NK-92 (cell line): Measurements from ENCODE around the gene POTEH.
"Not testable (repeated sequence)": the region's sequence is repeated elsewhere in the genome, so short reads cannot be mapped to it uniquely, and the experiment has no call there.

Experiments
- DNase-seq: peaks from one replicate; lab custom pipeline; 2025; ENCODE audit not compliant: unreplicated experiment; lab: John Stamatoyannopoulos, UW

The POTEH gene

DNA sequence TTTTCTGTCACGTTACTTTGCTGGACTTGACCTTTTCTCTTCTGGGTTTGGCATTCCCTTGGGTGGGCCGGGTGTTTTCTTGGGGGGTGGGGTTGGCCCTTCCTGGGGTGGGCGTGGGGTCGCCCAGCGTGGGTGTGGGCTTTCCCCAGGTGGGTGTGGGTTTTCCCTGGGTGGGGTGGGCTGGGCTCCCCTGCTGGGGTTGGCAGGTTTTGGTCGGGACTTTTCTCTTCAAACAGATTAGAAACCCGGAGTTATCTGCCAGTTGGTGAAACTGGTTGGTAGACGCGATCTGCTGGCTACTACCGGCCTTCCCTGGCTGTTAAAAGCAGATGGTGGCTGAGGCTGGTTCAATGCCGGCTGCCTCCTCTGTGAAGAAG lies at the start of gene POTEH:
Gene POTEH (plus strand): TSS at position 278 of the 377 bp plus-strand sequence. CDS start 52 bp downstream, at position 330.
- DNase-seq = not testable (repeated sequence)

DNA sequence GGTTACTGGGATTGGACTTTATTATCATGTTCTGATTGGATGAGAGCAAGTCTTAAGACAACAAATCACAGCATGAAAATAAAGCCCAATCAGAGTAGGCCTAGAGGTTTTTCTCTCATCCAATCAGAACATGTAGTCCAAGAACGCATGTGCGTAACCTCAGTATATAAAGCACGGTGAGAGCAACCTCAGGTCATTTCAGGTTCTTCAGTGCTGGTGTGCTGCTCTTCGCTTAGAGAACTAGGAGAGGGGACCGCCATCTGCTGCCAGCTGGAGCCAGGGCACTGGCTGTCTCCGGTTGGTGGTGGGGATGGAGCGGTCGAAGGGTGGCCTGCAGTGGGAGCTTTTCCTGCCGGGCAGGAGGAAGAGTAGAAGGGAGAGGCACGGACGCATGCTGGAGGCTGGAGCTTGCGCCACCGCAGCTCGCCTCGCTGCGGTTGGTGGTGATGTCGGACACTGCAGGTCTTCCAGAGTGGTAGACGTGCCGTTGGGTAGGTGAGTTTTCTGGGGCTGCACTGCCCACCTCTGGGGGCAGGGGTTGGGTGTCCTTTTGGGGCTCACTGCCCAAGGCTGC lies 47.5 kb upstream of the POTEH start:
- not testable (repeated sequence) for DNase-seq

DNA sequence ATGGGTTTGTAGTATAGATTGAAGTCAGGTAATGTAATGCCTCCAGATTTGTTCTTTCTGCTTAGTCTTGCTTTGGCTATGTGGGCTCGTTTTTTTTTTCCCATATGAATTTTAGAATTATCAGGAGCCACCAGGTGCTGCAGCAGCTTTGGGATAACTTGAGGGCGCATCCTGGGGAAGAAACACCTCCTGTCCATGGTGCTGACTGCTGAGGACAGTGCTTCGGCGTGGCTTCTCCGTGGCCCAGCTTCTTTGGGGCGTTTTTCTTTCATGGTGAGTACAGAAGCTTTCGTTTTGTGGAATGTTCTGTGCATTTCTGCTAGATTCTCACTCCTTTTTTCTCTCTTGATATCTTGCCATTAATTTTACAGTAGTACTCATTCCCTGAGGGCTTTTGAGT lies 37.9 kb upstream of the POTEH start:
- not testable (repeated sequence) for DNase-seq

DNA sequence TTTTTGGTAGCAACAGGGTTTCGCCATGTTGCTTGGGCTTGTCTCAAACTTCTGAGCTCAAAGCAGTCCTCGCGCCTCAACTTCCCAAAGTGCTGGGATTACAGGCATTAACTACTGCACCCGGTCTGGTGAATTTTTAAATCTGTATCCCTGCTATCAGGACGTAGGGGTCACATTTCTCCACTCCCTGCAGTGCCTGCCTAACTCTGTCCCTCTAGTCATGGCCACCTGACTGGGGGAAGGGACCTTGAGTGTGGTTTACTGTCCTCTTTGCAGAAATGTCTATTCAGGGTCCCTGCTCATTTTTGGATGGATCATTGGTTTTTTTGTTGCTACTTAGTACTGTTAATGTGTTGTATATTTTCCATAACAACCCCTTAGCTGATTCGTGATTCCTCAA lies 37.1 kb upstream of the POTEH start:
- not testable (repeated sequence) for DNase-seq

DNA sequence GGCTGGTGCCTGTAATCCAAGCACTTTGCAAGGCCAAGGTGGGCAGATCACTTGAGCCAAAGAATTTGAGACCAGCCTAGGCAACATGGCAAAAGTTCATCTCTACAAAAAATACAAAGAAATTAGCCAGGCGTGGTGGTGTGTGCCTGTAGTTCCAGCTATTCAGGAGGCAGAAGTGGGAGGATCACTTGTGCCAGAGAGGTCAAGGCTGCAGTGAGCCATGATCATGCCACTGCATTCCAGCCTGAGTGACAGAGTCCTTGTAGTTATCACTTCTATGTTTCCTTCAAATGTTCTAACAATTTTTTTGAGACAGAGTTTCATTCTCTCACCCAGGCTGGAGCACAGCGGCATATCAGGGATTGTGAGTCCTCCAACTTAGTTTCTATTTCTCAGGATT lies 36.6 kb upstream of the POTEH start:
- DNase-seq = not testable (repeated sequence)

DNA sequence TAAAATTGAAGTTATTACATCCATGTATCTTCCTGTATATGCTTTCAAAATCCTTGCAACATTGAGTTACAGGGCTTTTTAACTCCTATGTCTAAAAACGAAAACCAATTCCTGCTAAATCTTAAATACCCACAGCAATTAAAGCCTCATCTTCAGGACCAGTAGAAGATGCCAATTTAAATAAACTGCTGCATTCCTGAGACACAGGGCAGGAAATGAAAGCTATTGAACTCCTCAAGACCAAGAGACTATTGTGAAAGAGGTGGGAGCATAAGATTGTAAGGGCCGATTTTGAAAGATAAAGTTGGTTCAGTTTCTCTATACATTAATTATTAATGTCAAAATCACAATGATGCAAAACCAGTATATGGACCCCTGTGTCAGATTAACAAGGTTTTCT lies 28.7 kb upstream of the POTEH start:
- not testable (repeated sequence) for DNase-seq

DNA sequence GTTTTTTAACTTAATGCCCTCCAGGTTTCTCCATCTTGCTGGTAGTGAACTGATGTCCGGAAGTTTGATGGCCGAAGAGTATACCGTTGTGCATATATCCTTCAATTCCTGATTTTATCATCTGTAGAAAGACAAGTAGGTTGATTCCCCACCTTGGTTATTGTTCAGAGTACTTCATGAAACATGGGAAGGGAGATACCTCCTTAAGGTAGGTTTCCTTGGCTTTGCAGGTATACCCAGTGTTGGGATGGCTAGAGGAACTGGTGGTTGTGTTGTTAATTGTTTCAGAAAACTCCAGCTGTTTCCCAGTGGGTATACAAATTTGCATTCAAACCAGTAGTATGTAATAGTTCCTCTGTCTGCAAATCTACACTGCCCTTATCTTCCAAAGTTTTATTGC lies 25.1 kb upstream of the POTEH start:
- DNase-seq = not testable (repeated sequence)

DNA sequence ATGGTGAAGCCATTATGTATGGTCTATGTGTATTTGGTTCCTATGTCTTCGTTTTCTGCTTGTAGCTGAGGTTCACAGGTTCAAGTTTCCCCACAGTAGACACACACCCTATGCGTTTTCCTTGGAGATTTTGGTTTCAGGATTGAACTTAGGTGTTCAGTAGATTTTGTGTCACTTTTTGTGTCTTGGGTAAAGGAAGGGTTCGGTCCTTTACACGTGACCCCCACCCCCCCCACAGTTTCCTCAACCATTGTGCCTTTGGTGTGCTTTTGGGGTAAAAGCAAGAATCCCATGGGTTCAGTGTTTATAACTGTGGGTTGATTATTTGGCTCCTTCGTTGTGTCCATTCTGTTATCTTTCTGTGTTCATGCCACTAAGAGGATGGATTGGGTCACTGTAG lies 24.3 kb upstream of the POTEH start:
- DNase-seq = not testable (repeated sequence)

DNA sequence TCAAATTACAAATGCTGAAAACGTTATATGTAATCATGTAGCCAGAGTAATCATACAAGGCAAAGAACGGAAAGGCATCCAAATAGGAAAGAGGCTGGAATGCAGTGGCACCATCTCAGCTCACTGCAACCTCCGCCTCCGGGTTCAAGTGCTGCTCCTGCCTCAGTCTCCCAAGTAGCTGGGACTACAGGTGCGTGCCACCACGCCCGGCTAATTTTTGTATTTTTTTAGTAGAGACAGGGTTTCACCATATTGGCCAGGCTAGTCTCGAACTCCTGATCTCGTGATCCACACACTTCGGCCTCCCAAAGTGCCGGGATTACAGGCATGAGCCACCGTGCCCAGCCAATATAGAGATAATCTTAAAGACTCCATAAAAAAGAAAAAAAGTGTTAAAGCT lies 20.4 kb upstream of the POTEH start:
- not testable (repeated sequence) for DNase-seq

DNA sequence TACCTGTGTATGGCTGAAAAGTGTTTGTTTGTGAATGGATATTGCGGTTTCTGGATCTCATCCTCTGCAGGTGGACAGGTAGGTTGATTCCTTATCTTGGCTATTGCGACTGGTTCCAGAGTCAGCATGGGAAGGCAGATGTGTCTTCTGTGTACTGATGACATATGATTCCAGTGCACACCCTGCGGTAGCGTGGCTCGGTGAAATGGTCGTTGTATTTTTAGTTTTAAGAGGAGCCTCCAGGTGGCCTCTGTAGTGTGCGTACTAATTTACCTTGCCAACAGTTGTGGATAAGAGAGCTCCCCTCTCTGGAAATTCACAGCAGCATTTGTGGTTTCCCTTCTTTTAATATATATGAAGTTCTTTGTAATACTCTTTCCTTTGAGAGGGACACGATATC lies 10.1 kb upstream of the POTEH start:
- not testable (repeated sequence) for DNase-seq

DNA sequence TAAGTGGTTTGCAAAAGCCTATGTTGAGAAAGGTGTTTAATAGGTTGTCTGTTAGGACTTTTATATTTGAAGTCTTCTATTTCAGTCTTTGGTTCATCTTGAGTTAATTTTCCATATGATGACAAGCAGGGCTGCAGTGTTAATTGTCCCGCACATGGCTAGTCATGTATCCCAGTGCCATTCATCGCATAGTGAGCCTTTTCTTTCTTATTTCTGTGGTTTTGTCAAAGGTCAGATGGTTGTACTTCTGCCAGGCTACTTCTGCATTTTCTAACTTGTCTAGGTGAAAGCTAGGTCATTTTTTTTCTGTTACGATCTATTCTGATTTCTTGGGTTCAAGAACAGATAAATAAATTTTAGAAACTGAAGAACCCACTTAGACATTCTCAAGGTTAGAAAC lies 5.7 kb upstream of the POTEH start:
- not testable (repeated sequence) for DNase-seq

DNA sequence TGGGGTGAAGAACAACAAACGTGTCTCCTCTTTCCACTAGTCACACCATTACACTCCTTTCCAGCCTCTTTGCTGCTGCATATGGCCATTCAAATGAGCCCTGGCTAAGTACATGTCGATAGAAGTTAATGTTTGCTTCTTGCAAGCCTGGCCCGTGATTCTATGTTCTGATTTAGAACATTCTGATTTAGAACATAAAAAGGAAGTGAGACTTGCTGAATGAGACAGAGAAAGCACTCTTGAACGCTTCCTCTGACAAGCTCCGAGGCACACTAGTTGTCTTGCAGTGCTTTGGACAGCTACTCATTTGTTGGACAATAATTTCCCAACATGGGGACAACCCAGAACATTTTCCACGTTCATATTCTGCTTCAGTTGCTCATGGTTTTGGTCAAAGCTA lies 5.1 kb upstream of the POTEH start:
- not testable (repeated sequence) for DNase-seq

DNA sequence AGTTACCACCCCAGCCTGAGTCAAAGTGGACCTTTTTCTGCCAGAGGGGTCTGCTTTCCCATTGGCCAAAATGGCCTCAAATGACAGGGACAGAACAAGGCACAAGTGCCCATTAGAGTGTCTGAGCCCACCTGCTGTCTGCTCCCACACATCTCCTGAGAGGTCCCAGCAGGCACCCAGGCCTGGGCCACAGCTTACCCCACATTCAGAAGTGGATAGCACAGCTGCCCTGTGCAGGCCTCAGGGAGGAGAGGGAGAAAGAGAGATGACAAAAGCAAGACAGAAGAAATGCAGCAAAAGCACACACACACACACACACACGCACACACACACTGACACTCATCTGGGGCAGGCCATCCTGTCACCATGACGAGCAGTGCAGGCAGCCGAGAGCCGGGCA lies 4.2 kb upstream of the POTEH start:
- DNase-seq = not testable (repeated sequence)

DNA sequence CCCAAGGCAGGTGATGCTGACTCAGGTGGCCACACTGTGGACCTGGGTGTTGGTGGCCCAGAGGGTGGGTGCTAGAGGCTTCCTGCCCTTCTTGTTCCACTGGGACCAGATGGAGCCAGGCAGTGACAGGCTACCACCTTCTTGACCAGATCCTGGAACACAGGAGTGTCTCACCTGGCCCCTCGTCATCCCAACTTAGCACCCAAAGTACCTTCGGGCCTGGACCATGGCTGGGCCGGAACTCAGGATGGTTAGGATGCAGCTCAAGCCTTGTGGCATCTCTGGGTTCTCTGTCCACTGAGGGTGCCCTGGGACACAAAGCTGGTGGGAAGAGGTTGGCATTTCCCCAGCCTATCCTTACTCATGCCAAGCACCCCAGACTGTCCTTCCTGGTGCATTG lies 2.7 kb upstream of the POTEH start:
- not testable (repeated sequence) for DNase-seq

DNA sequence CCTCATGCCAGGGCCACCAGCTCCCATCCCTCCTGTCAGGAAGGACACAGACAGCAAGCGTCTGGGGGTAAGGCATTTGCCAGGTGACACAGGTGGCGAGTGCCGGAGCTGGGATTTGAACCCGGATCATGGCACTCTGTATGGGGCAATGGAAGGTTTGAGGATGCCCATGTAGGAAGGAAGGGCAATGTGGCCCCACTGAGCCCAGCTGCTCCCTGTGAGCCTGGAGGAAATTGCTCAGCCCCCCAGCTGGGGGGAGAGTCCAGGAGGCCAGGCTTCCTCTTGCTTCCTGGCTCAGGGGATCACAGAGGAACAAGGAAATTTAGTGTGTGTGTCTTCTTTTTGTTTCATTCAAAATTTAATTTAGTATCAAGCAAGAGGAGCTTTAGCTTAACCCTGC lies 2.1 kb upstream of the POTEH start:
- DNase-seq = not testable (repeated sequence)

DNA sequence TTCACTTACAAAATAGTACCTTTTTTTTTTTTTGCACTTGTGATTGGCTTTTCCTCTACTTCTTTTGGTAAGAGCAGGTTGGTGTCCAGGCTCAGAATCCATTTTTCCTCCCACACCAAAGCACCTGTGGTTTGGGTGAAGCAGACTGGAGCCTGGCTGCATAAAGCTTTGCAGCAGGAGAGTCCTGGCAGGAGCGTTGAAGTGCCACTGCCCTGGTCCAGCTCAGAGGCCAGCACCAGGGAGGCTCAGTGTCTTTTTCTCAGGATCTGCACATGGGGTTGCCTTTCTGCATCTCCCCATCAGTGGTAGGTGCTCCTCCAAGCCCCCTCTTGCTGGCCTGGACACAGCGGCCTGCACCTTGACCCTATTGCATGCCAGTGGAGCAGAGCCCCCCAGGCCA lies 1.7 kb upstream of the POTEH start:
- not testable (repeated sequence) for DNase-seq

DNA sequence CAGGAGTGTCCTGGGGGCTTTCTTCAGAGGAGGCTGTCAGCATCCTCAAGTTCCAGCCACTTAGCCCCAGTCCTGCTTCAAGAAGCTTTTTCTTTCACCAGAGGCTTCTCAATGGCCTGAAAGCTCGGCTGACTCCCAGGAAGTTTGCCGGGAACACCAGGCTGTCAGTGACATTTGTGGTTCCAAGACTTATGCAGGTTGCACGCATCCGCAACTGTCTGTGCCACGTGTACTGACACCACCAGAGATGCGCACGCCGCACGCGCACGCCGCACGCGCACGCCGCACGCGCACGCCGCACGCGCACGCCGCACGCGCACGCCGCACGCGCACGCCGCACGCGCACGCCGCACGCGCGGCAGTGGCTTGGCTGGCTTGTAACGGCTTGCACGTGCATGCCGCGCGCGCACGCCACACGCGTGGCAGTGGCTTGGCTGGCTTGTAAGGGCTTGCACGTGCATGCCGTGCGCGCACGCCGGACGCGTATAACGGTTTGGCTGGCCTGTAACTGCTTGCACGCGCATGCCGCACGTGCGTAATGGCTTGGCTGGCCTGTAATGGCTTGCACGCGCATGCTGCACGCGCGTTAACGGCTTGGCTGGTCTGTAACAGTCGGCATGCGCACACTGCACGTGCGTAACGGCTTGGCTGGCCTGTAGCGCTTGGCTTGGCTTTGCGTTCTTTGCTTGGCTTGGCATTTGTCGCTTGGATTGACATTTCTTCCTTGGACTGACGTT lies 646 bp upstream of the POTEH start:
- not testable (repeated sequence) for DNase-seq

DNA sequence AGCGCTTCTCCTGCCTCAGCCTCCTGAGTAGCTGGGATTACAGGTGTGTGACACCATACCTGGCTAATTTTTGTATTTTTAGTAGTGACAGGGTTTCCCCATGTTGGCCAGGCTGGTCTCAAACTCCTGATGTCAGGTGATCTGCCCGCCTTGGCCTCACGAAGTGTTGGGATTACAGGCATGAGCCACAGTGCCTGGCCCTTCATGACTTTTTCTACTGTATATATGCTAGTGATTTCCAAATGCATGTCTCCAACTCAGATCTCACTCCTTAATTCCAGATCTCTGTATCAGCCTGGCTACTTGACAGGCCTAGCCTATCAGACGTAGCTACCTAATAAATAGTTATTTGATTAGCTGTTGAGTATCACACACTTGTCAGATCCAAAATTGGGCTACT lies 23.8 kb downstream of the POTEH start:
- not testable (repeated sequence) for DNase-seq

DNA sequence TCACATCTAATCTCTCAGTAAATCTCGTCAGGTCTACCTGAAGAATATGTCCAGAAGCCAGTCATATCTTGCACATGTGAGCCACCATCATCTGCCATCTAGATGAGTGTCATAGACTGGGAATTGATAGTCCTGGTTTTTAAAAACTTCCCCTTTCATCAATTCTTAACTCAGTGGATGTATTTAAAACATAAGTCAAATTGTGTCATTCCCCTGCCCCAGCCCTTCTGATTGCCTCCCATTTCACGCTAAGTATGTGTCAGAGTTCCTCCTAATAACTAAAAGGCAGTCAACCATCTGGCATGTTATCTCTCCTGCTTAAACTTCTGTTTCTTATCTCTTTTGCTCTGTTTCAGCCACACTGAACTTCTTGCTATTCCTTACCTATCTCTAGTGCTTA lies 24.3 kb downstream of the POTEH start:
- not testable (repeated sequence) for DNase-seq

DNA sequence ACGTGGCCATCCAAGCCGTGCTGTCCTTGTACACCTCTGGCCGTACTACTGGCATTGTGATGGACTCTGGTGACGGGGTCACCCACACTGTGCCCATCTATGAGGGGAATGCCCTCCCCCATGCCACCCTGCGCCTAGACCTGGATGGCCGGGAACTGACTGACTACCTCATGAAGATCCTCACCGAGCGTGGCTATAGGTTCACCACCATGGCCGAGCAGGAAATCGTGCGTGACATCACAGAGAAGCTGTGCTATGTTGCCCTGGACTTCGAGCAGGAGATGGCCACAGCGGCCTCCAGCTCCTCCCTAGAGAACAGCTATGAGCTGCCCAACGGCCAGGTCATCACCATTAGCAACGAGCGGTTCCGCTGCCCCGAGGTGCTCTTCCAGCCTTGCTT lies 32.1 kb downstream of the POTEH start:
- DNase-seq = not testable (repeated sequence)

DNA sequence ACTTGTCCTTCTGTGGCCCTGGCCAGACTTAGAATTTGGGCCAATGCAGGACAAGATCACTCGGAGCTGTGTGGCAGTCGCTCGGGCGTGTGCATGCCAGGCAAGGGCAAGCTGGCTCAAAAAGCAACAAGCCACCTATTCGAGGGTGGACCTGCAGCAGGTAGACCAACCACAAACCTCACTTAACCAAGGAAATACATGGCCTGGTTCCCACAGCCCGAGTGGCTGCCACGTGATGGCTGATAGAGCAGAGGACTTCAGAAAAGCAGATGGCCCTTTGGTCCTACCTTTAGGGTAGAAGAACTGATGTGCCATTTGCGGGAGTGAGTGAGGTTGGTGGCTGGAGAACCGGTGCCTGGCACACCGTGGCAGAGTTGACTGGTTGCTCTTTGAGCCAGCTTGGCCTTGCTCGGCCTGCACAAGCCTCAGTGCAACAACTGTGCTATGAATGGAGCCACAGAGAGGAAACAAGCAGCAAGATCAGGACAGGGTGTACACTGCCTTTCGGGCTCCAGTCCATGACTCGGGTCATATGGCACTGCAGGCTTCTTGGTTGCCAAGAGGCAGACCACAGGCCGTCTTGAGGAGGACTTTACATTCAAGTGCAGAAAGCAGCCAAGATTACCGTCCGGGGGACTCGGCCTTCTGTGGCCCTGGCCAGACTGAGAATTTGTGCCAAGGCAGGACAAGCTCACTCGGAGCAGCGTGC lies 39.5 kb downstream of the POTEH start:
- not testable (repeated sequence) for DNase-seq

DNA sequence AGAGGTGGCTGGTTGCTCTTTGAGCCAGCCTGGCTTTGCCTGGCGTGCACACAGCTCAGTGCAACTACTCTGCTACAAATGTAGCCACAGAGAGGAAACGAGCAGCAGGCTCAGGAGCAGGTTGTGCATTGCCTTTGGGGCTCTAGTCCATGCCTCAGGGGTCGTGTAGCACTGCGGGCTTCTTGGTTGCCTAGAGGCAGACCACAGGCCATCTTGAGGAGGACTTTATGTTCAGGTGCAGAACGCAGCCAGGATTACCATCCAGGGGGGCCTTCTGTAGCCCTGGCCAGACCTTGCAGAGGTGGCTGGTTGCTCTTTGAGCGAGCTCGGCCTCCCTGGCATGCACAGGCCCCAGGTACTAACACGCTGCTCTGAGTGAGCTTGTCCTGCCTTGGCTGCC lies 41.2 kb downstream of the POTEH start:
- not testable (repeated sequence) for DNase-seq
